HG02571 (cell line): ENCODE data around the gene DAGLB.

Experiments used
- ATAC-seq: cut with Tn5 transposase; IDR thresholded peaks from one replicate; pipeline ENCODE4 v1.9.1; 2021; ENCODE audit warnings: mild to moderate bottlenecking, moderate library complexity; ENCODE audit not compliant: unreplicated experiment

DAGLB gene

GRCh38 chr7:6432781-6433180 lies 15.0 kb downstream of the DAGLB start:
- no peak for ATAC-seq

GRCh38 chr7:6430974-6431373 lies 16.8 kb downstream of the DAGLB start:
- no peak for ATAC-seq

- ATAC-seq, result no peak
Measured at GRCh38 chr7:6430271-6430940, 17.3 kb downstream of the DAGLB start.

GRCh38 chr7:6425948-6426347 lies 21.8 kb downstream of the DAGLB start:
- ATAC-seq, result no peak

- no peak for ATAC-seq
Measured at GRCh38 chr7:6423942-6424701, 23.6 kb downstream of the DAGLB start.

GRCh38 chr7:6422926-6423632 lies 24.7 kb downstream of the DAGLB start:
- ATAC-seq, result no peak

- no peak for ATAC-seq
Measured at GRCh38 chr7:6422095-6422494, 25.7 kb downstream of the DAGLB start.

GRCh38 chr7:6420680-6421079 lies 27.1 kb downstream of the DAGLB start:
- no peak for ATAC-seq

GRCh38 chr7:6419310-6419773 lies 28.4 kb downstream of the DAGLB start:
- no peak for ATAC-seq

GRCh38 chr7:6417408-6417807 lies 30.3 kb downstream of the DAGLB start:
- ATAC-seq, result no peak

GRCh38 chr7:6416516-6417145 lies 31.1 kb downstream of the DAGLB start:
- no peak for ATAC-seq

- no peak for ATAC-seq
Measured at GRCh38 chr7:6413637-6414036, 34.1 kb downstream of the DAGLB start.

GRCh38 chr7:6409944-6410693 lies 37.6 kb downstream of the DAGLB start:
- ATAC-seq, result no peak

GRCh38 chr7:6409091-6409490 lies 38.7 kb downstream of the DAGLB start:
- ATAC-seq, result no peak

GRCh38 chr7:6407434-6407833 lies 40.3 kb downstream of the DAGLB start:
- no peak for ATAC-seq

- ATAC-seq, result no peak
Measured at GRCh38 chr7:6406121-6406520, 41.6 kb downstream of the DAGLB start.

- no peak for ATAC-seq
Measured at GRCh38 chr7:6403907-6404306, 43.8 kb downstream of the DAGLB start.

GRCh38 chr7:6402741-6403140 lies 45.0 kb downstream of the DAGLB start:
- no peak for ATAC-seq

- no peak for ATAC-seq
Measured at GRCh38 chr7:6402041-6402440, 45.7 kb downstream of the DAGLB start.

- ATAC-seq, result no peak
Measured at GRCh38 chr7:6401536-6401935, 46.2 kb downstream of the DAGLB start.
